H9 (cell line): ENCODE data around the gene C5AR1. TPM values are rescaled to one million over a fixed set of nuclear protein-coding genes. Genes with fewer than 3 reads are reported as not detected.

Source experiments
- DNase-seq: peaks from one replicate; pipeline ENCODE4 v3.0.0-alpha.2; 2017
- H2AFZ ChIP-seq: one replicate; pipeline ENCODE4 v1.6.1; 2013; ENCODE audit warnings: mild to moderate bottlenecking, low read length, control low read depth, moderate library complexity
- H2AK5ac ChIP-seq: 2 replicates; pipeline ENCODE4 v1.6.1; 2013; ENCODE audit warnings: low read length, control low read depth, mixed read lengths; ENCODE audit not compliant: insufficient read length
- H2BK120ac ChIP-seq: one replicate; pipeline ENCODE4 v1.6.1; 2013; ENCODE audit warnings: low read depth, mild to moderate bottlenecking, low read length, control low read depth, inconsistent platforms; ENCODE audit not compliant: poor library complexity, severe bottlenecking
- H2BK12ac ChIP-seq: 2 replicates; pipeline ENCODE4 v1.6.1; 2013; ENCODE audit warnings: low read length, control low read depth, mixed read lengths, low read depth; ENCODE audit not compliant: insufficient read length
- H2BK15ac ChIP-seq: 2 replicates; pipeline ENCODE4 v1.6.1; 2013; ENCODE audit warnings: low read depth, low read length, control low read depth
- H2BK20ac ChIP-seq: one replicate; pipeline ENCODE4 v1.6.1; 2013; ENCODE audit warnings: low read depth, mild to moderate bottlenecking, low read length, control low read depth, inconsistent platforms; ENCODE audit not compliant: poor library complexity, severe bottlenecking
- H2BK5ac ChIP-seq: 2 replicates; pipeline ENCODE4 v1.6.1; 2013; ENCODE audit warnings: low read length, control low read depth, mixed read lengths; ENCODE audit not compliant: insufficient read length
- H3K14ac ChIP-seq: 2 replicates; pipeline ENCODE4 v1.6.1; 2013; ENCODE audit warnings: low read length, control low read depth; ENCODE audit not compliant: insufficient read depth
- H3K18ac ChIP-seq: 2 replicates; pipeline ENCODE4 v1.6.1; 2013; ENCODE audit warnings: low read depth, mild to moderate bottlenecking, mixed read lengths, low read length, control low read depth; ENCODE audit not compliant: insufficient read length
- H3K23ac ChIP-seq: 2 replicates; pipeline ENCODE4 v1.6.1; 2013; ENCODE audit warnings: low read length, control low read depth, mixed read lengths, low read depth; ENCODE audit not compliant: insufficient read length
- H3K23me2 ChIP-seq: 2 replicates; pipeline ENCODE4 v1.6.1; 2013; ENCODE audit warnings: low read depth, mild to moderate bottlenecking, mixed read lengths, low read length, control low read depth; ENCODE audit not compliant: insufficient read length, poor library complexity, severe bottlenecking
- H3K27ac ChIP-seq: 2 replicates; pipeline ENCODE4 v1.5.1; 2013; ENCODE audit warnings: low read length, control low read depth, mixed read lengths, low read depth; ENCODE audit not compliant: insufficient read length
- H3K27me3 ChIP-seq: 2 replicates; pipeline ENCODE4 v1.6.1; 2013; ENCODE audit warnings: low read length, control low read depth, inconsistent platforms; ENCODE audit not compliant: insufficient read depth
- H3K4ac ChIP-seq: 2 replicates; pipeline ENCODE4 v1.6.1; 2013; ENCODE audit warnings: low read depth, mild to moderate bottlenecking, control low read depth, inconsistent platforms, low read length, moderate library complexity
- H3K4me1 ChIP-seq: 2 replicates; pipeline ENCODE4 v1.6.1; 2013; ENCODE audit warnings: low read length, control low read depth, inconsistent platforms; ENCODE audit not compliant: insufficient read depth
- H3K4me2 ChIP-seq: 2 replicates; pipeline ENCODE4 v1.6.1; 2013; ENCODE audit warnings: low read length, control low read depth, mixed read lengths; ENCODE audit not compliant: insufficient read length, insufficient read depth
- H3K56ac ChIP-seq: 2 replicates; pipeline ENCODE4 v1.6.1; 2013; ENCODE audit warnings: low read depth, mild to moderate bottlenecking, mixed read lengths, low read length, control low read depth; ENCODE audit not compliant: insufficient read length
- H3K79me1 ChIP-seq: 2 replicates; pipeline ENCODE4 v1.6.1; 2013; ENCODE audit warnings: low read depth, mild to moderate bottlenecking, moderate library complexity, low read length, control low read depth, inconsistent platforms; ENCODE audit not compliant: insufficient read depth, poor library complexity, severe bottlenecking
- H3K79me2 ChIP-seq: 2 replicates; pipeline ENCODE4 v1.6.1; 2013; ENCODE audit warnings: low read length, control low read depth, inconsistent platforms; ENCODE audit not compliant: insufficient read depth
- H3K9ac ChIP-seq: 2 replicates; pipeline ENCODE4 v1.6.1; 2013; ENCODE audit warnings: low read length, control low read depth, mixed read lengths; ENCODE audit not compliant: insufficient read length; ENCODE audit errors: extremely low read depth
- H3K9me3 ChIP-seq: one replicate; pipeline ENCODE4 v1.6.1; 2013; ENCODE audit warnings: low read depth, low read length, inconsistent platforms; ENCODE audit not compliant: control insufficient read depth
- H3T11ph ChIP-seq: one replicate; pipeline ENCODE4 v1.6.1; 2013; ENCODE audit warnings: mild to moderate bottlenecking, low read length, control low read depth, inconsistent platforms
- H4K20me1 ChIP-seq: one replicate; pipeline ENCODE4 v1.6.1; 2013; ENCODE audit not compliant: control insufficient read depth, insufficient read length, insufficient read depth
- H4K5ac ChIP-seq: 2 replicates; pipeline ENCODE4 v1.6.1; 2013; ENCODE audit warnings: low read depth, mild to moderate bottlenecking, mixed read lengths, low read length, control low read depth; ENCODE audit not compliant: insufficient read length
- H4K8ac ChIP-seq: replicated peaks from 2 replicates; pipeline ENCODE4 v1.6.1; 2013; ENCODE audit warnings: low read length, control low read depth, mixed read lengths, low read depth; ENCODE audit not compliant: insufficient read length
- H4K91ac ChIP-seq: 2 replicates; pipeline ENCODE4 v1.6.1; 2013; ENCODE audit warnings: low read depth, mild to moderate bottlenecking, moderate library complexity, mixed read lengths, low read length, control low read depth; ENCODE audit not compliant: insufficient read length
- H3K27ac Mint-ChIP-seq, 3 experiments: 2 replicates in 2 of 3; 3 replicates in 1 of 3; pipeline ENCODE4 v1.8.0; 2020 to 2021; ENCODE audit warnings: mixed read lengths in 3 of 3, mild to moderate bottlenecking in 1 of 3, moderate library complexity in 1 of 3
- H3K27me3 Mint-ChIP-seq: 2 replicates; pipeline ENCODE4 v1.8.0; 2021; ENCODE audit warnings: low read depth, mild to moderate bottlenecking, moderate library complexity, mixed read lengths
- H3K36me3 Mint-ChIP-seq, 3 experiments: 2 replicates in 2 of 3; 3 replicates in 1 of 3; pipeline ENCODE4 v1.8.0; 2020 to 2021; ENCODE audit warnings: low read depth in 3 of 3, mixed read lengths in 3 of 3; ENCODE audit not compliant: insufficient read depth in 1 of 3
- H3K4me1 Mint-ChIP-seq, 2 experiments: 2 replicates each; pipeline ENCODE4 v1.8.0; 2020; ENCODE audit warnings: mixed read lengths in 2 of 2
- H3K4me3 Mint-ChIP-seq, 2 experiments: 2 replicates in 1 of 2; 3 replicates in 1 of 2; pipeline ENCODE4 v1.8.0; 2020 to 2021; ENCODE audit warnings: mild to moderate bottlenecking in 2 of 2, mixed read lengths in 2 of 2, moderate library complexity in 1 of 2
- H3K9me3 Mint-ChIP-seq, 2 experiments: 2 replicates in 1 of 2; 3 replicates in 1 of 2; pipeline ENCODE4 v1.8.0; 2020; ENCODE audit warnings: mild to moderate bottlenecking in 2 of 2, mixed read lengths in 2 of 2, moderate library complexity in 1 of 2
- WGBS: extraction: QIAGEN DNeasy Blood & Tissue Kit; methylation state at CpG from one replicate; pipeline ENCODE4 v1.1.7; 2013; ENCODE audit warnings: missing lambda C conversion rate, low lambda C conversion rate, mixed read lengths; ENCODE audit not compliant: insufficient read length; ENCODE audit errors: extremely low coverage; 5-methylcytosine and 5-hydroxymethylcytosine counted together
- long read RNA-seq: library from polyadenylated mRNA; unstranded; transcript quantifications from one replicate; pipeline ENCODE4 v2.0.0, GENCODE V29; 2020
- total RNA-seq: library from RNA; stranded (reverse); gene quantifications from 2 replicates; pipeline ENCODE4 v1.2.1, GENCODE V29; 2021
- TF ChIP-seq, protein P1 (sequence below): fragments of 200-600 bp; sonication (generic); conservative IDR thresholded peaks from 3 replicates; pipeline ENCODE4 v1.8.0; 2021; ENCODE audit warnings: antibody characterized with exemption, mild to moderate bottlenecking

C5AR1 gene
- total RNA-seq, result 1.8 TPM in 2 replicates
- long read RNA-seq, result 0 reads

DNA sequence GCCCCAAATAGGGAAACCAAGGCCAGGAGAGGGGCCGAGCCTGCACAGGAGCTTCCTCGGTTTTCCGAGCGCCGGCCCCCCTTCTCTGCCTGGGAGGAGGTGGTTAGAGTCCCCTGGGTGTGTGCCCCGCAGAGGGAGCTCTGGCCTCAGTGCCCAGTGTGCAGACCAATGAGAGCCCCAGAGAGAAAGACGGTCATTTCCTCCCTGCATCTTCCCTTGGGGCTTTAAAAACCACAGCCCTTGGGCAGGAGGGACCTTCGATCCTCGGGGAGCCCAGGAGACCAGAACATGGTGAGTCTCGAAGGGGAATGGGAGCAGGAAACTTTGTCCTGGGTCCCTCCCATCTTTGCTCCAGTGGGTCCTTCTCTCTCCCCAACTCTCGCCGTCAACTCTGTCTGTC, at the start of gene C5AR1:
Gene C5AR1 (plus strand): TSS at position 254 of the 400 bp plus-strand sequence. CDS start 35 bp downstream, at position 289.
- no peak within 1 kb of the TSS for H2BK15ac ChIP-seq
- H4K20me1 ChIP-seq, result no peaks in the 10 kb centered on the region
- H3K18ac ChIP-seq, result no peak within 1 kb of the TSS
- H2BK20ac ChIP-seq, result no peak within 1 kb of the TSS
- no peak within 1 kb of the TSS for H2BK120ac ChIP-seq
- H3K23ac ChIP-seq, result no peak within 1 kb of the TSS
- no peak within 1 kb of the TSS for H3K4me2 ChIP-seq
- no peak within 1 kb of the TSS for H2BK5ac ChIP-seq
- H3K56ac ChIP-seq, result no peak within 1 kb of the TSS
- no peak within 1 kb of the TSS for H2AFZ ChIP-seq
- no peaks in the 10 kb centered on the region for H3K79me1 ChIP-seq
- no peak within 1 kb of the TSS for H3K9ac ChIP-seq
- no peaks in the 10 kb centered on the region for H3K23me2 ChIP-seq
- H3K4me1 ChIP-seq, result no peaks in the 10 kb centered on the region
- H3T11ph ChIP-seq, result no peak within 1 kb of the TSS
- H3K4ac ChIP-seq, result no peak within 1 kb of the TSS
- Mint-ChIP-seq H3K4me1 (peaks cover 7% of the 10 kb centered on the region in 2 experiments), H3K27ac (no peak within 1 kb of the TSS), H3K27me3 (peaks cover 19% of the 10 kb centered on the region), H3K4me3 (no peak within 1 kb of the TSS), H3K9me3 (peaks cover 0 to 2% of the 10 kb centered on the region in 2 experiments; a peak in 2 of 5 replicates), H3K36me3 (no peaks in the 10 kb centered on the region)
- no peak within 1 kb of the TSS for H4K91ac ChIP-seq
- H2BK12ac ChIP-seq, result no peak within 1 kb of the TSS
- H3K27ac ChIP-seq, result no peak within 1 kb of the TSS
- H3K9me3 ChIP-seq, result no peaks in the 10 kb centered on the region
- no peaks in the 10 kb centered on the region for H3K27me3 ChIP-seq
- TF ChIP-seq, protein P1, sequence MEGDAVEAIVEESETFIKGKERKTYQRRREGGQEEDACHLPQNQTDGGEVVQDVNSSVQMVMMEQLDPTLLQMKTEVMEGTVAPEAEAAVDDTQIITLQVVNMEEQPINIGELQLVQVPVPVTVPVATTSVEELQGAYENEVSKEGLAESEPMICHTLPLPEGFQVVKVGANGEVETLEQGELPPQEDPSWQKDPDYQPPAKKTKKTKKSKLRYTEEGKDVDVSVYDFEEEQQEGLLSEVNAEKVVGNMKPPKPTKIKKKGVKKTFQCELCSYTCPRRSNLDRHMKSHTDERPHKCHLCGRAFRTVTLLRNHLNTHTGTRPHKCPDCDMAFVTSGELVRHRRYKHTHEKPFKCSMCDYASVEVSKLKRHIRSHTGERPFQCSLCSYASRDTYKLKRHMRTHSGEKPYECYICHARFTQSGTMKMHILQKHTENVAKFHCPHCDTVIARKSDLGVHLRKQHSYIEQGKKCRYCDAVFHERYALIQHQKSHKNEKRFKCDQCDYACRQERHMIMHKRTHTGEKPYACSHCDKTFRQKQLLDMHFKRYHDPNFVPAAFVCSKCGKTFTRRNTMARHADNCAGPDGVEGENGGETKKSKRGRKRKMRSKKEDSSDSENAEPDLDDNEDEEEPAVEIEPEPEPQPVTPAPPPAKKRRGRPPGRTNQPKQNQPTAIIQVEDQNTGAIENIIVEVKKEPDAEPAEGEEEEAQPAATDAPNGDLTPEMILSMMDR, result no peak
- no peak for DNase-seq
- H3K14ac ChIP-seq, result no peak within 1 kb of the TSS
- no peak within 1 kb of the TSS for H2AK5ac ChIP-seq
- whole genome bisulfite sequencing, result no CpG with 5 or more reads among the region's 12 CpGs
- no peaks in the 10 kb centered on the region for H3K79me2 ChIP-seq
- H4K8ac ChIP-seq, result no peak within 1 kb of the TSS
- no peak within 1 kb of the TSS for H4K5ac ChIP-seq
